HepG2 (cell line): ENCODE data around the gene USP7. TPM values are rescaled to one million over a fixed set of nuclear protein-coding genes. Genes with fewer than 3 reads are reported as not detected.
A peak's percentile ranks its signal among the peaks of the same experiment; 100 is the strongest.

Source experiments
- AKAP8 ChIP-seq: sonication (generic); formaldehyde crosslinking; IDR thresholded peaks from 2 replicates; pipeline ENCODE4 v1.5.1; 2020; ENCODE audit warnings: mild to moderate bottlenecking, missing genetic modification reagents
- ATF4 ChIP-seq, 2 experiments: fragments of 450-650 bp in 1 of 2; sonication (generic) in 1 of 2; formaldehyde crosslinking; IDR thresholded peaks; 2 replicates each; pipeline versions ENCODE4 v1.5.0 to v1.8.0; 2020 to 2022; ENCODE audit warnings: mild to moderate bottlenecking in 1 of 2, missing genetic modification reagents in 1 of 2
- BORCS8-MEF2B ChIP-seq: sonication (generic); formaldehyde crosslinking; IDR thresholded peaks from 2 replicates; pipeline ENCODE4 v1.8.0; 2022; ENCODE audit warnings: mild to moderate bottlenecking, missing genetic modification reagents
- CCAR2 ChIP-seq: fragments of 200-400 bp; formaldehyde crosslinking; optimal IDR thresholded peaks from 2 replicates; pipeline ENCODE3; 2018; ENCODE audit warnings: low read depth, mild to moderate bottlenecking, low read length, moderate library complexity
- FOXP1 ChIP-seq, 2 experiments: fragments of 450-650 bp in 1 of 2; IDR thresholded peaks; 2 replicates each; pipeline ENCODE4 v1.6.1; 2017 to 2018; ENCODE audit warnings: antibody characterized with exemption in 1 of 2
- GFI1 ChIP-seq: sonication (generic); formaldehyde crosslinking; IDR thresholded peaks from 2 replicates; pipeline ENCODE4 v1.5.0; 2020; ENCODE audit warnings: missing genetic modification reagents, mild to moderate bottlenecking, borderline replicate concordance
- HMG20A ChIP-seq: IDR thresholded peaks from 2 replicates; pipeline ENCODE4 v1.6.1; 2016; ENCODE audit warnings: borderline replicate concordance
- HMGXB3 ChIP-seq: sonication (generic); formaldehyde crosslinking; IDR thresholded peaks from 2 replicates; pipeline ENCODE4 v1.4.0; 2020; ENCODE audit warnings: missing genetic modification reagents, borderline replicate concordance
- JUND ChIP-seq: sonication (generic); formaldehyde crosslinking; IDR thresholded peaks from 2 replicates; pipeline ENCODE4 v1.8.0; 2022; ENCODE audit warnings: mild to moderate bottlenecking, missing genetic modification reagents
- KAT2B ChIP-seq: fragments of 150-350 bp; IDR thresholded peaks from 2 replicates; pipeline ENCODE4 v1.6.1; 2014; ENCODE audit warnings: low read depth, low read length, borderline replicate concordance
- MYNN ChIP-seq: sonication (generic); formaldehyde crosslinking; IDR thresholded peaks from 2 replicates; pipeline ENCODE4 v1.4.0; 2020; ENCODE audit warnings: mild to moderate bottlenecking, low read depth, missing genetic modification reagents
- NR3C1 ChIP-seq: sonication (generic); formaldehyde crosslinking; IDR thresholded peaks from 2 replicates; pipeline ENCODE4 v1.4.0; 2020; ENCODE audit warnings: missing genetic modification reagents
- PAX8 ChIP-seq: sonication (generic); formaldehyde crosslinking; IDR thresholded peaks from 2 replicates; pipeline ENCODE4 v1.8.0; 2022; ENCODE audit warnings: mild to moderate bottlenecking, missing genetic modification reagents, borderline replicate concordance
- PHB2 ChIP-seq: fragments of 450-650 bp; IDR thresholded peaks from 2 replicates; pipeline ENCODE4 v1.6.1; 2018; ENCODE audit not compliant: partially characterized antibody
- ZKSCAN8 ChIP-seq: IDR thresholded peaks from 2 replicates; pipeline ENCODE4 v1.6.1; 2016; ENCODE audit warnings: borderline replicate concordance, missing genetic modification reagents, missing compliant biosample characterization
- ZNF251 ChIP-seq: sonication (generic); formaldehyde crosslinking; IDR thresholded peaks from 2 replicates; pipeline ENCODE4 v1.9.0; 2021; ENCODE audit warnings: mild to moderate bottlenecking, missing genetic modification reagents
- ZNF34 ChIP-seq: sonication (generic); formaldehyde crosslinking; IDR thresholded peaks from 2 replicates; pipeline ENCODE4 v1.4.0; 2020; ENCODE audit warnings: mild to moderate bottlenecking, missing genetic modification reagents, borderline replicate concordance
- ZNF354B ChIP-seq: sonication (generic); formaldehyde crosslinking; IDR thresholded peaks from 2 replicates; pipeline ENCODE4 v1.8.0; 2022; ENCODE audit warnings: mild to moderate bottlenecking, missing genetic modification reagents
- ZNF430 ChIP-seq: sonication (generic); formaldehyde crosslinking; IDR thresholded peaks from 2 replicates; pipeline ENCODE4 v1.9.0; 2021; ENCODE audit warnings: mild to moderate bottlenecking, missing genetic modification reagents
- ZNF710 ChIP-seq: sonication (generic); formaldehyde crosslinking; IDR thresholded peaks from 2 replicates; pipeline ENCODE4 v1.5.0; 2020; ENCODE audit warnings: mild to moderate bottlenecking, missing genetic modification reagents, borderline replicate concordance
- ZSCAN30 ChIP-seq: sonication (generic); formaldehyde crosslinking; IDR thresholded peaks from 2 replicates; pipeline ENCODE4 v1.5.0; 2020; ENCODE audit warnings: mild to moderate bottlenecking, missing genetic modification reagents
- polyA plus RNA-seq, 8 experiments: library from polyadenylated mRNA; depleted of rRNA in 3 of 8; stranded (reverse) in 7 of 8; unstranded in 1 of 8; fragments of >200 nt; fragmentation: Illumina TruSeq in 4 of 8; extraction: Trizol in 4 of 8; gene quantifications; 2 replicates each; pipeline versions ENCODE4 v1.2.1 to v1.2.3, GENCODE V29; 2011 to 2016; ENCODE audit warnings: low read depth in 4 of 8, missing spikeins in 1 of 8, mixed read lengths in 1 of 8; ENCODE audit not compliant: insufficient read depth in 1 of 8
- total RNA-seq, 5 experiments: library from RNA; depleted of rRNA; stranded (reverse); fragments of >200 nt; fragmentation: Illumina TruSeq; extraction: Trizol; gene quantifications; 2 replicates each; pipeline ENCODE4 v1.2.3, GENCODE V29; 2016; ENCODE audit warnings: low read depth in 1 of 5

Gene USP7
- total and polyA plus RNA-seq, 2 of the 13 experiments (the other 11 are each of a cell fraction or from before 2014, with no cell fraction given): 52.5 to 173 TPM

- no peak for TF ChIP-seq ZNF430
- TF ChIP-seq KAT2B: no peak
- no peak for TF ChIP-seq ZKSCAN8
- peak; percentile 10; the same call in 1 of the 2 replicates for TF ChIP-seq MYNN (CRISPR knock-in tag)
- no peak for TF ChIP-seq FOXP1 (IDR thresholded peaks at IDR 0.05)
- peak; percentile 81 for TF ChIP-seq FOXP1 (CRISPR knock-in tag; IDR thresholded peaks at IDR 0.05)
- TF ChIP-seq PHB2: no peak
- no peak for TF ChIP-seq BORCS8-MEF2B
- TF ChIP-seq HMG20A (CRISPR knock-in tag): peak; percentile 76
- TF ChIP-seq ZSCAN30 (CRISPR knock-in tag): no peak
- 0 out of 2 replicates have a peak, but pooled peaks have one; percentile 46 for TF ChIP-seq ZNF34 (CRISPR knock-in tag)
- TF ChIP-seq PAX8 (CRISPR knock-in tag): 0 out of 2 replicates have a peak, but pooled peaks have one; percentile 33
- no peak for TF ChIP-seq ZNF251 (CRISPR knock-in tag)
- peak; percentile 50; the same call in 1 of the 2 replicates for TF ChIP-seq JUND
- TF ChIP-seq CCAR2: peak; percentile 89
- no peak for TF ChIP-seq ZNF354B (CRISPR knock-in tag)
- TF ChIP-seq HMGXB3 (CRISPR knock-in tag): 0 out of 2 replicates have a peak, but pooled peaks have one; percentile 20
- no peak for TF ChIP-seq NR3C1 (CRISPR knock-in tag)
- TF ChIP-seq ZNF710: peak; percentile 96
- TF ChIP-seq ATF4 (CRISPR knock-in tag; IDR thresholded peaks at IDR 0.05): peak in 1 of 2 experiments; percentile 70; a peak in 2 of 4 replicates
- TF ChIP-seq AKAP8 (CRISPR knock-in tag): peak; percentile 76; the same call in 1 of the 2 replicates
- TF ChIP-seq GFI1 (CRISPR knock-in tag): no peak
These were observed 3.6 kb downstream of the USP7 start (continued) for GRCh38 chr16:8959921-8960787.
